Transverse colon (tissue), 4 donors: ENCODE measurements around the gene MBTD1. TPM values are rescaled to one million over a fixed set of nuclear protein-coding genes. Genes with fewer than 3 reads are reported as not detected.
A peak's percentile ranks its signal among the peaks of the same experiment; 100 is the strongest.
"Not testable (repeated sequence)": the region's sequence is repeated elsewhere in the genome, so short reads cannot be mapped to it uniquely, and the experiment has no call there.

Source experiments
- DNase-seq: peaks from one replicate; pipeline ENCODE4 v3.0.0-alpha.2; 2019
- H3K27ac ChIP-seq, 4 donors: fragments of 200-600 bp; sonication (generic); 2 replicates each; pipeline ENCODE4 v1.5.1; 2016 to 2018; ENCODE audit warnings: inconsistent platforms in 4 of 4
- H3K27me3 ChIP-seq: fragments of 200-600 bp; sonication (generic); 2 replicates; pipeline ENCODE4 v1.5.1; 2017; ENCODE audit warnings: inconsistent platforms
- H3K36me3 ChIP-seq, 4 donors: fragments of 200-600 bp; sonication (generic); 2 replicates each; pipeline ENCODE4 v1.5.1; 2017 to 2019; ENCODE audit warnings: inconsistent platforms in 4 of 4
- H3K4me1 ChIP-seq, 4 donors: fragments of 200-600 bp; sonication (generic); 2 replicates each; pipeline ENCODE4 v1.5.1; 2017 to 2020; ENCODE audit warnings: inconsistent platforms in 4 of 4
- H3K4me3 ChIP-seq, 4 donors: fragments of 200-600 bp; sonication (generic); 1 replicate in 1 of 4; 2 replicates in 3 of 4; pipeline versions ENCODE4 v1.5.1 to v1.6.1; 2017 to 2019; ENCODE audit warnings: inconsistent platforms in 4 of 4
- H3K9me3 ChIP-seq, 2 donors: fragments of 200-600 bp; sonication (generic); 2 replicates each; pipeline ENCODE4 v1.5.1; 2017 to 2019; ENCODE audit warnings: inconsistent platforms in 2 of 2
- CTCF ChIP-seq, 5 experiments: fragments of 200-600 bp in 3 of 5; fragments of 450-650 bp in 2 of 5; sonication (generic) in 3 of 5; IDR thresholded peaks; 1 replicate in 2 of 5; 2 replicates in 3 of 5; pipeline ENCODE4 v1.5.1; 2016 to 2017; ENCODE audit warnings: antibody characterized with exemption in 5 of 5, inconsistent platforms in 3 of 5, mild to moderate bottlenecking in 2 of 5, moderate library complexity in 1 of 5
- EP300 ChIP-seq: sonication (generic); formaldehyde crosslinking; IDR thresholded peaks from one replicate; pipeline ENCODE4 v1.6.1; 2017; ENCODE audit warnings: antibody characterized with exemption, low read depth
- POLR2A ChIP-seq: fragments of 450-650 bp; IDR thresholded peaks from one replicate; pipeline ENCODE4 v1.6.1; 2016; ENCODE audit warnings: antibody characterized with exemption, mild to moderate bottlenecking, moderate library complexity
- POLR2AphosphoS5 ChIP-seq, 3 donors: sonication (generic); formaldehyde crosslinking; IDR thresholded peaks; one replicate each; pipeline ENCODE4 v1.6.1; 2016; ENCODE audit warnings: antibody characterized with exemption in 3 of 3
- WGBS, 2 donors: methylation state at CpG; one replicate each; pipeline ENCODE4 v1.1.5; 2018; ENCODE audit warnings: low coverage in 1 of 2; 5-methylcytosine and 5-hydroxymethylcytosine counted together
- in situ Hi-C, 4 donors: fragments of 200-750 bp; cut with MboI; loops; one replicate each; pipeline versions ENCODE4 v1.15.0 to v1.15.1; 2017; ENCODE audit warnings: low sequenced_read_pairs in 3 of 4, low pct_ligation_motif_present in 1 of 4, low pct_unique_long_range_greater_than_20kb in 1 of 4
- intact Hi-C: fragments of 100-400 bp; cut with DNase I; formaldehyde crosslinking; loops from one replicate; pipeline ENCODE4 v1.15.1; 2023; ENCODE audit warnings: low total_unique reads
- total RNA-seq, 4 donors: library from RNA; depleted of rRNA; stranded (reverse); fragments of >200 nt; gene quantifications; one replicate each; pipeline ENCODE4 v1.1.0, GENCODE V29; 2016

MBTD1 gene
- total RNA-seq, 4 donors from 2014 or later, result 3.8 to 28.1 (median 12.3) TPM

GRCh38 chr17:51229889-51230288 lies 30.0 kb downstream of the MBTD1 start:
- intact Hi-C loops, result no loop called here
- Histone ChIP-seq H3K36me3 (no peaks in the 10 kb centered on the region), H3K4me3 (no peak overlapping the region), H3K9me3 (no peaks in the 10 kb centered on the region), H3K4me1 (peaks cover 0 to 14% (median 6%) of the 10 kb centered on the region in 4 donors), H3K27me3 (no peaks in the 10 kb centered on the region), H3K27ac (no peak overlapping the region)
- in situ Hi-C loops, result no loop called here
- DNase-seq, result no peak
- WGBS, 2 donors, result 93 to 95% methylated on average over 3 of the region's 3 CpGs
- TF ChIP-seq POLR2AphosphoS5 (IDR thresholded peaks at IDR 0.05) (no peak), CTCF (IDR thresholded peaks at IDR 0.05) (no peak), EP300 (no peak), POLR2A (no peak)

DNA sequence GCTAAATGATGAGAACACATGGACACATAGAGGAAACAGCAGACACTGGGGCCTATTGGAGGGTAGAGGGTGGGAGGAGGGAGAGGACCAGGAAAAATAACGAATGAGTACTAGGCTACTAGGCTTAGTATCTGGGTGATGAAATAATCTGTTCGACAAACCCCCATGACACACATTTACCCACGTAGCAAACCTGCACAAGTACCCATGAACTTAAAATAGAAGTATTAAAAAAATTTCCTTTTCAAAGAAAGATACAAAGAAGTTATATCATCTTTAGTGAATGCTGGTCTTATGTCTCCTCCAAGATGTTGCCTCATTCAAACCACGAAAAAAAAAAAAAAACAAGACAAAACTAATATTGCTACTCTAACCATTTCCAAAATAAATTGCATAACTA lies 31.7 kb downstream of the MBTD1 start:
- Histone ChIP-seq H3K9me3 (no peaks in the 10 kb centered on the region), H3K27me3 (no peaks in the 10 kb centered on the region), H3K4me1 (peaks cover 0 to 21% (median 11%) of the 10 kb centered on the region in 4 donors), H3K36me3 (peaks cover 0 to 7% (median 1%) of the 10 kb centered on the region in 4 donors), H3K4me3 (no peak overlapping the region), H3K27ac (no peak overlapping the region)
- no peak for TF ChIP-seq POLR2AphosphoS5 (IDR thresholded peaks at IDR 0.05)
- TF ChIP-seq POLR2A, result no peak
- no peak for TF ChIP-seq EP300
- TF ChIP-seq CTCF (IDR thresholded peaks at IDR 0.05), result no peak
- intact Hi-C loops, result no loop called here
- 72 to 78% methylated on average over 4 of the region's 4 CpGs for WGBS, 2 donors
- no peak for DNase-seq
- in situ Hi-C loops, result no loop called here

- H3K9me3 ChIP-seq, H3K4me3 ChIP-seq, H3K27me3 ChIP-seq, intact Hi-C loops, in situ Hi-C loops, DNase-seq: not testable (repeated sequence)
- whole genome bisulfite sequencing, 2 donors, result 56 to 77% methylated on average over 5 to 7 of the region's 7 CpGs
- Histone ChIP-seq H3K27ac (peak overlapping the region in 1 of 4 donors; percentile 34), H3K4me1 (peaks cover 0 to 21% (median 11%) of the 10 kb centered on the region in 4 donors), H3K36me3 (peaks cover 0 to 19% (median 7%) of the 10 kb centered on the region in 4 donors)
Observed at GRCh38 chr17:51225523-51225922, 34.3 kb downstream of the MBTD1 start.

- TF ChIP-seq CTCF (IDR thresholded peaks at IDR 0.05) (no peak), POLR2A (no peak), EP300 (no peak), POLR2AphosphoS5 (IDR thresholded peaks at IDR 0.05) (no peak)
- 42 to 44% methylated on average over 10 of the region's 10 CpGs for WGBS, 2 donors
- no peak for DNase-seq
- H3K27me3 ChIP-seq, result no peaks in the 10 kb centered on the region
- H3K9me3 ChIP-seq, result no peaks in the 10 kb centered on the region
- peaks cover 0 to 26% (median 11%) of the 10 kb centered on the region in 4 donors for H3K36me3 ChIP-seq
- peak overlapping the region in 1 of 4 donors; percentile 34 for H3K27ac ChIP-seq
- peaks cover 0 to 21% (median 11%) of the 10 kb centered on the region in 4 donors for H3K4me1 ChIP-seq
- H3K4me3 ChIP-seq, result no peak overlapping the region
- intact Hi-C loops, result no loop called here
- in situ Hi-C loops, result no loop called here
Observed at GRCh38 chr17:51224402-51225262, 35.2 kb downstream of the MBTD1 start.
